Erythroblast (primary cell): ENCODE results near the gene ACAD8.

Experiments used
- GATA1 ChIP-seq: IDR thresholded peaks from 2 replicates; pipeline ENCODE4 v1.6.1; 2011; ENCODE audit warnings: low read depth, mild to moderate bottlenecking, control low read depth, low read length, moderate library complexity
- POLR2A ChIP-seq: IDR thresholded peaks from 2 replicates; pipeline ENCODE4 v1.6.1; 2011; ENCODE audit warnings: mild to moderate bottlenecking, low read length

DNA sequence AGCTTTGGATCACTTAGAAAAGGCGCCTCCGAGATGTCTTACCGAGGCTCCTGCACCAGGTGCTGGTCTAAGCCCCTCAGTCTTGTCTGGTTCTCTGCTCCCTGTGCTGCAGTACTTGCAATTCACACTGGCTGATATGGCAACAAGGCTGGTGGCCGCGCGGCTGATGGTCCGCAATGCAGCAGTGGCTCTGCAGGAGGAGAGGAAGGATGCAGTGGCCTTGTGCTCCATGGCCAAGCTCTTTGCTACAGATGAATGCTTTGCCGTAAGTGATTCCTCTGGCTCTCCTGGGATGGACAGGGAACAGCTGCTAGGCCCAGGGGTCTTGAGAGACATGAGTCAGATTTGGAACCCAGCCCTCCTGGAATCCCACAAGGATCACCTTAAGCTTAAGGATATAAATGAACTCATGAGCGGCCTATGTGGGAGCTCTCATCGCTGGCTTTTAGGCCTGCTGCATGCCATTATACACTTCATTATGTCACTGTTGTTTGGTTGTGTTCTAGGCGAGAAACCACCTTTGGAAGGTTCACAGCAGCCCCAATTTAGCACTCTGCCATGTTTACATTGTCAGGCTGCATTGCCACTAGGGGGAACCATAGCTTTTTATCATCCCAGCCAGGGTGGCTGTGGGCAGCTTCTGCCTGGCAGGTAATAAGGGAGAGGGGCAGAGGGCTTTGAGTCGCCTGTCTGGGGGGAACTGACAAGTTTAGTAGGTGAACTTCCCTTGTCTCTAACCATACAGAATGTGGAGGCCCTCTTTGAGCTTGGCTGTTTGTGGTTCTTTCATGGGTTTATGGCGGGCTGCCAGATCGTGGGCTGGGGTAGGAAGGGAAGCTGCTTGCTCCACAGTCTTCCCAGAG lies 8.5 kb downstream of the ACAD8 start:
- no peak for TF ChIP-seq POLR2A
- TF ChIP-seq GATA1, result no peak
